SIG-M5 treated with dmso at 0.1 percent for 504 hours (cell line): ENCODE results near the gene STUB1.

ENCODE experiments used
- DNase-seq: peaks from one replicate; lab custom pipeline; 2025; ENCODE audit not compliant: unreplicated experiment; lab: John Stamatoyannopoulos, UW

The STUB1 gene

GRCh38 chr16:643050-643368 lies 37.2 kb upstream of the STUB1 start:
- no peak for DNase-seq

- DNase-seq = no peak
Measured at GRCh38 chr16:644556-644955, 35.7 kb upstream of the STUB1 start.

GRCh38 chr16:645852-646678 lies 34.1 kb upstream of the STUB1 start:
- no peak for DNase-seq

GRCh38 chr16:646679-647172 lies 33.5 kb upstream of the STUB1 start:
- DNase-seq = no peak

- no peak for DNase-seq
Measured at GRCh38 chr16:647173-647902, 32.9 kb upstream of the STUB1 start.

- peak; percentile 17 for DNase-seq
Measured at GRCh38 chr16:648071-648780, 32.0 kb upstream of the STUB1 start.

- DNase-seq = peak; percentile 87
Measured at GRCh38 chr16:648781-649589, 31.2 kb upstream of the STUB1 start, which contains the start of gene WDR90. Gene WDR90 (plus strand): TSS chr16:649365. CDS start chr16:649417, 52 bp downstream.

- peak; percentile 27 for DNase-seq
Measured at GRCh38 chr16:649631-650030, 30.6 kb upstream of the STUB1 start.

GRCh38 chr16:651844-652243 lies 28.4 kb upstream of the STUB1 start:
- no peak for DNase-seq

- no peak for DNase-seq
Measured at GRCh38 chr16:652454-653305, 27.5 kb upstream of the STUB1 start.

GRCh38 chr16:654034-654433 lies 26.2 kb upstream of the STUB1 start:
- no peak for DNase-seq

GRCh38 chr16:657487-657886 lies 22.7 kb upstream of the STUB1 start:
- DNase-seq = no peak

GRCh38 chr16:658679-659571 lies 21.3 kb upstream of the STUB1 start:
- no peak for DNase-seq

- DNase-seq = no peak
Measured at GRCh38 chr16:659618-660017, 20.6 kb upstream of the STUB1 start.

- DNase-seq = no peak
Measured at GRCh38 chr16:660132-660458, 20.1 kb upstream of the STUB1 start.

GRCh38 chr16:660459-661183 lies 19.6 kb upstream of the STUB1 start:
- peak; percentile 77 for DNase-seq

- no peak for DNase-seq
Measured at GRCh38 chr16:661184-661821, 18.9 kb upstream of the STUB1 start.

- DNase-seq = no peak
Measured at GRCh38 chr16:662095-662494, 18.1 kb upstream of the STUB1 start.
